ENCODE results near the gene ATG16L1. TPM values are rescaled to one million over a fixed set of nuclear protein-coding genes. Genes with fewer than 3 reads are reported as not detected.

Gene ATG16L1
- total and polyA plus RNA-seq, 10 of the 15 experiments (the other 5 are each of a cell fraction or from before 2014, with no cell fraction given): 5.2 to 26.6 (median 15.6) TPM

- TF ChIP-seq ZNF687 (IDR thresholded peaks at IDR 0.05): peak; percentile 59; the same call in 1 of the 2 replicates
- peak; percentile 52; the same call in 1 of the 2 replicates for TF ChIP-seq GATAD2B (conservative IDR thresholded peaks at IDR 0.05; ENCODE audit: low read depth)
- peak; percentile 61; the same call in 1 of the 2 replicates for TF ChIP-seq ATF2 (IDR thresholded peaks at IDR 0.05; ENCODE audit: low read length)
- TF ChIP-seq NBN (IDR thresholded peaks at IDR 0.05): no peak
- peak; percentile 16 for TF ChIP-seq CUX1 (IDR thresholded peaks at IDR 0.05; ENCODE audit: insufficient replicate concordance, low read depth, low read length)
- no peak for TF ChIP-seq RELB (IDR thresholded peaks at IDR 0.05; ENCODE audit: low read depth)
- TF ChIP-seq ZBTB11 (CRISPR knock-in tag; IDR thresholded peaks at IDR 0.05): no peak
- TF ChIP-seq TCF12 (IDR thresholded peaks at IDR 0.05; ENCODE audit: low read depth, low read length): peak; percentile 56; the same call in 1 of the 2 replicates
- TF ChIP-seq SIN3A (IDR thresholded peaks at IDR 0.05; ENCODE audit: low read depth, low read length): no peak
- TF ChIP-seq KDM1A (IDR thresholded peaks at IDR 0.05; ENCODE audit: borderline replicate concordance): no peak
- no peak for TF ChIP-seq NFIC (IDR thresholded peaks at IDR 0.05; ENCODE audit: low read depth, low read length)
- TF ChIP-seq NFYA (IDR thresholded peaks at IDR 0.05; ENCODE audit: borderline replicate concordance, low read depth, low read length): no peak
- no peak for TF ChIP-seq SREBF1 (IDR thresholded peaks at IDR 0.05; ENCODE audit: low read length)
- TF ChIP-seq ZNF274 (IDR thresholded peaks at IDR 0.05; ENCODE audit: insufficient read depth, insufficient read length): no peak
- no peak for TF ChIP-seq CBX5 (IDR thresholded peaks at IDR 0.05; ENCODE audit: low read depth)
These were observed 48.9 kb upstream of the ATG16L1 start (continued) for GRCh38 chr2:233202531-233202944.
